ENCODE results near the gene ASIC2. TPM values are rescaled to one million over a fixed set of nuclear protein-coding genes. Genes with fewer than 3 reads are reported as not detected.

ASIC2 gene
- total RNA-seq, 2 experiments from 2014 or later: not detected

DNA sequence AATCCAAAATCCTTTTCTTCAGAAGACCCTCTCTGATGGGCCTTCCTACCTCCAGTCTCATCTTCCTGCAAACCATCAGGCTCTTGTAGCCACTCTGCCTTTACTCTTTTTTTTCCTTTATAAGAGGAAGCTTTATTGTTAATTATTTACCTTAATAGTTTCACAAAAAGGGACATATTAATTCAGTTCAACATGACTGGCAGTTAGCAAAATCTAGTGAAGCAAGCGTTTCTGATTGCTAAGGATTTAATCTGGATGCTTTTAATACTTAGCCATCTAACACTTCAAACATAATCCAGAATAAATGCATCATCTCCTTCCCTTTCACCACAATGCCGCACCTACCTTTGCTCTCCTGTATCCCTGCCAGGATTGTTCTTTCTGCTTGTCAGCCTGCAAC, 239.4 kb downstream of the ASIC2 start:
- peaks cover 3% of the 10 kb centered on the region for H3K27me3 Mint-ChIP-seq (ENCODE audit: low read depth)
- ChIA-PET POLR2A (no interaction called here), CTCF (interaction anchor here (1.9 kb wide), 1 partner anchor 55 kb away, joined by 5 read pairs; no protein-coding TSS in a partner anchor)
- H3K4me3 Mint-ChIP-seq: no peak overlapping the region
- no peaks in the 10 kb centered on the region for H3K9me3 Mint-ChIP-seq (ENCODE audit: insufficient read depth)
- H3K4me1 Mint-ChIP-seq (ENCODE audit: low read depth): no peaks in the 10 kb centered on the region
- ATAC-seq (no peak), DNase-seq (no peak)
- H3K36me3 Mint-ChIP-seq (ENCODE audit: low read depth): no peaks in the 10 kb centered on the region
- H3K27ac Mint-ChIP-seq: no peak overlapping the region

DNA sequence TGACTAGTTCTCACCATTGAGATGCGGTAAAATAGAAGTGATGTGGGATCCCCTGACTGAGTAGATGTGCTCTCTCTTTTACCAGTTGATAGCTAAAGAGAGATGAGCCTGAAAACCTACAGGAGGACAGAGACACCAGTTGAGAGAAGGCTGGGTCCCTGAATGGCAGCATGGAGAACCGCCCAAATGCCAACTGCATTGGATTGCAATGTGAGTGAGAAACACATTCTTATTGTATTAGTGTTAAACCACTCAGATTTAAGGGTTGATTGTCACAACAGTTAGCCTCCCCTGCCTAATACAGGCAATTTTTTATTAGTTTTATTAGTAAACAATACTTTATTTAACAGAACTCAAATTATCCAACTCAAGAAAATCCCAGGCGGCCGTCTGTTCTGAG, 240.2 kb downstream of the ASIC2 start:
- H3K9me3 Mint-ChIP-seq (ENCODE audit: insufficient read depth): no peaks in the 10 kb centered on the region
- CTCF ChIA-PET: no interaction called here
- no peaks in the 10 kb centered on the region for H3K4me1 Mint-ChIP-seq (ENCODE audit: low read depth)

GRCh38 chr17:33050611-33051140, 242.4 kb downstream of the ASIC2 start:
- H3K27ac Mint-ChIP-seq: no peak overlapping the region
- POLR2A ChIA-PET: no interaction called here
- H3K36me3 Mint-ChIP-seq (ENCODE audit: low read depth): no peaks in the 10 kb centered on the region
- no peak overlapping the region for H3K4me3 Mint-ChIP-seq
- no peak for DNase-seq
- CTCF ChIA-PET: interaction anchor here (1.1 kb wide), 1 partner anchor 52 kb away, joined by 5 read pairs; no protein-coding TSS in a partner anchor
- ATAC-seq: no peak
- no peaks in the 10 kb centered on the region for H3K9me3 Mint-ChIP-seq (ENCODE audit: insufficient read depth)
- H3K27me3 Mint-ChIP-seq (ENCODE audit: low read depth): peaks cover 3% of the 10 kb centered on the region
- H3K4me1 Mint-ChIP-seq (ENCODE audit: low read depth): no peaks in the 10 kb centered on the region

More for the DNA sequence above, 240.2 kb downstream of the ASIC2 start:
- Mint-ChIP-seq H3K36me3 (ENCODE audit: low read depth) (no peaks in the 10 kb centered on the region), H3K27me3 (ENCODE audit: low read depth) (peaks cover 3% of the 10 kb centered on the region), H3K4me3 (no peak overlapping the region), H3K27ac (no peak overlapping the region)
- no peak for DNase-seq
- no peak for ATAC-seq
- POLR2A ChIA-PET: no interaction called here

DNA sequence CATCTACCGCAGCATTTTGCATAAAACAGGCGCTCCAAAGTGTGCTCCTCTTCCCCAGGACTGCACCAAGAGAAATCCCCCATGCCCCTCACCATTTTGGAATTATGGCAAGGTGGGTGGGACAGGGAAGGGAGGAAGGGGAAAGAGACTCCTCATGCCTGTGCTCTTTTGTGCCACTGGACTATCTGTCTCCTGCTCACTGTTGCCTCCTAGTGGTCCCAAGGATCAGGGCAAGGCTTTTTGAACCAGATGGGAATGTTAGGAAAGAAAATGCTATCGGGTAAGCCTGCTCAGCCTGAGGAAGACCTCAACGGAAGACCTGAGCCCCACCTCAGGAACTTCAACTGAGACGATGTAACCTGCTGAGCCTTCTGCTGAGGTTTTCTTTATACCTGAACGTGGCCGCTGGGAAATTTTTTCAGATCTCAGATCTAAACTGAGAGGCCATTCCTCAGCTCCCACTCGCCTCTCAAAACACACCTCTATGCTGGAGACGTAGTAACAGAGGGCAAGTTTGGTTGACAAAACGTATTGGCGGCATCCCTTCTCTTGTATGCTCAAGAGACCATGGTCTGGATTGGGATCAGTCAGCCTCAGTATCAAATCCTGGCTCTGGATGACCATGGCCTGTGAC, 243.2 kb downstream of the ASIC2 start:
- POLR2A ChIA-PET: no interaction called here
- Mint-ChIP-seq H3K4me1 (ENCODE audit: low read depth) (no peaks in the 10 kb centered on the region), H3K36me3 (ENCODE audit: low read depth) (no peaks in the 10 kb centered on the region), H3K27ac (no peak overlapping the region), H3K27me3 (ENCODE audit: low read depth) (peaks cover 3% of the 10 kb centered on the region), H3K4me3 (no peak overlapping the region), H3K9me3 (ENCODE audit: insufficient read depth) (no peaks in the 10 kb centered on the region)
- CTCF ChIA-PET: interaction anchor here (1.0 kb wide), 1 partner anchor 9 kb away, joined by 4 read pairs; no protein-coding TSS in a partner anchor
- ATAC-seq (no peak), DNase-seq (peak; percentile 53)

DNA sequence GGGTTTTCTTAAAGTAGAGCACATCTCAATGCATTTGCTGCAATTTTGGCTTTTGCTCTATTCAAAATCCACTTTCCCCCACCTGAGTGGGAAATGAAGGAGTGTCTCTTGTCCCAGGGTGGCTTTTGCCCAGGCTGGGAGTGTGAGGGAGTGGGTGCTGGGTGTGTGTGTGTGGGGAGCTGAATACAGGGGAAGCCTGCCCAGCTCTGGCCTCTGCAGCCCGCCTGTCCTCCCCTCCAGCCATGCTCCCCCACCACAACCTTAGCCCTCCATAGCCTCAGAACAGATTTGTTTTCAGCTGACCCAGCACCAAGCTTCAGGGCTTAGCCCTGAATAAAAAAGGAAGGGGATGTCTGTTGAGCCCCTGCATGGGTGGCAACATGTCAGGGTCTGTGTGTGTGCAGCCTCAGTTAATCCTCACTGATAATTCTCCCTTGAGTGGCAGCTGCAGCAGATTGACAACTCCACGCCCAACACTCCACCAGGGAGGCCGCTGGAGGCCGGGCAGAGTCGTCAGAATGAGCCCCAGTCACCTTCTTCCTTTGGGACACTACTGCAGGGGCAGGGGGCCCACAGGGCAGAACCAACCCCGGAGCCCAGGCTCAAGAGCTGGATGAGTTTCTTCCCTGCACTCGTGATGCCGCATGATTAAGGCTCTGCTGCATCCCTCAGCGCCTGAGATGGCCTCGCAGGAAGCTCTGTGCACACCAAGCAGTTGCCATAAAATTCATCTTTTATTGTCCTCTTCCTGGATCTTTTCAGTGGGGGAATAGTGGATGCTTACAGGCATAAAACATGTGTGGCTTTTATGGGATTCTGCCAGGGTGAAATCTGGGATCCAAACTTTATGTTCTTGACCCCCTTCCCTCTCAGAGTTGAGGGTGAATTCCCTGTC, 246.5 kb downstream of the ASIC2 start:
- ChIA-PET POLR2A (no interaction called here), CTCF (interaction anchor here (1.1 kb wide), 1 partner anchor 8 kb away, joined by 7 read pairs; no protein-coding TSS in a partner anchor)
- ATAC-seq: no peak
- DNase-seq: peak; percentile 10
- Mint-ChIP-seq H3K9me3 (ENCODE audit: insufficient read depth) (no peaks in the 10 kb centered on the region), H3K36me3 (ENCODE audit: low read depth) (no peaks in the 10 kb centered on the region), H3K4me3 (no peak overlapping the region), H3K4me1 (ENCODE audit: low read depth) (no peaks in the 10 kb centered on the region), H3K27me3 (ENCODE audit: low read depth) (peaks cover 3% of the 10 kb centered on the region), H3K27ac (no peak overlapping the region)

DNA sequence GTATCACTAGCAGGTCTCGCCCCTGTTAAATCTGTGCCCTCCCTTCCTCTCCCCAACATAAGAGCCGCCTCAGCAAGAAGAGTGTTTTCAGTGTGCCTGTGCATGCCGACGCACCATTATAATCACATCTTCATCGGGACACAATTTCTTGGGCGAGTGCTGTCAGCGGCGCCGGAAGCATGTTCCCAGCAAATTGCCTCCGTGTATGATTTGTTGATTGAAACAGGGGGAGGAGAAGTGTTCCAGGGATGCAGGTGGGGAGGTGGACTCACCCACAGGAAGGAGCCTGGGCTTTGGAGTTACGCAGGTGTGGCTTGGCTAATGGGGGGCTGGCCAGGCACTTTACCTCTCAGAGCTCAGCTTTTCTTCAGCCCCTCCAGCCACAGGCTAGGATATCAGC, 247.9 kb downstream of the ASIC2 start:
- Mint-ChIP-seq H3K9me3 (ENCODE audit: insufficient read depth) (no peaks in the 10 kb centered on the region), H3K4me3 (no peak overlapping the region), H3K27me3 (ENCODE audit: low read depth) (no peaks in the 10 kb centered on the region), H3K27ac (no peak overlapping the region), H3K4me1 (ENCODE audit: low read depth) (no peaks in the 10 kb centered on the region), H3K36me3 (ENCODE audit: low read depth) (no peaks in the 10 kb centered on the region)
- POLR2A ChIA-PET: no interaction called here
- CTCF ChIA-PET: no interaction called here
- DNase-seq (no peak), ATAC-seq (no peak)

- no peak overlapping the region for H3K4me3 Mint-ChIP-seq
- H3K4me1 Mint-ChIP-seq (ENCODE audit: low read depth): no peaks in the 10 kb centered on the region
- DNase-seq (no peak), ATAC-seq (no peak)
- H3K36me3 Mint-ChIP-seq (ENCODE audit: low read depth): no peaks in the 10 kb centered on the region
- H3K9me3 Mint-ChIP-seq (ENCODE audit: insufficient read depth): no peaks in the 10 kb centered on the region
- no peaks in the 10 kb centered on the region for H3K27me3 Mint-ChIP-seq (ENCODE audit: low read depth)
- ChIA-PET CTCF (no interaction called here), POLR2A (no interaction called here)
- H3K27ac Mint-ChIP-seq: no peak overlapping the region
These were observed 248.3 kb downstream of the ASIC2 start for GRCh38 chr17:33044771-33045170.

- ChIA-PET POLR2A (no interaction called here), CTCF (no interaction called here)
- no peak for DNase-seq
- no peak for ATAC-seq
- peaks cover 2% of the 10 kb centered on the region for H3K27me3 Mint-ChIP-seq (ENCODE audit: low read depth)
- no peak overlapping the region for H3K27ac Mint-ChIP-seq
- H3K4me1 Mint-ChIP-seq (ENCODE audit: low read depth): no peaks in the 10 kb centered on the region
- H3K4me3 Mint-ChIP-seq: no peak overlapping the region
- no peaks in the 10 kb centered on the region for H3K9me3 Mint-ChIP-seq (ENCODE audit: insufficient read depth)
- no peaks in the 10 kb centered on the region for H3K36me3 Mint-ChIP-seq (ENCODE audit: low read depth)
These were observed 252.6 kb downstream of the ASIC2 start for GRCh38 chr17:33040461-33040860.

- ChIA-PET POLR2A (no interaction called here), CTCF (no interaction called here)
- H3K4me3 Mint-ChIP-seq: no peak overlapping the region
- no peaks in the 10 kb centered on the region for H3K4me1 Mint-ChIP-seq (ENCODE audit: low read depth)
- H3K27ac Mint-ChIP-seq: no peak overlapping the region
- H3K36me3 Mint-ChIP-seq (ENCODE audit: low read depth): no peaks in the 10 kb centered on the region
- H3K27me3 Mint-ChIP-seq (ENCODE audit: low read depth): peaks cover 2% of the 10 kb centered on the region
- ATAC-seq: no peak
- no peak for DNase-seq
- H3K9me3 Mint-ChIP-seq (ENCODE audit: insufficient read depth): no peaks in the 10 kb centered on the region
These were observed 253.2 kb downstream of the ASIC2 start for GRCh38 chr17:33039874-33040273.

DNA sequence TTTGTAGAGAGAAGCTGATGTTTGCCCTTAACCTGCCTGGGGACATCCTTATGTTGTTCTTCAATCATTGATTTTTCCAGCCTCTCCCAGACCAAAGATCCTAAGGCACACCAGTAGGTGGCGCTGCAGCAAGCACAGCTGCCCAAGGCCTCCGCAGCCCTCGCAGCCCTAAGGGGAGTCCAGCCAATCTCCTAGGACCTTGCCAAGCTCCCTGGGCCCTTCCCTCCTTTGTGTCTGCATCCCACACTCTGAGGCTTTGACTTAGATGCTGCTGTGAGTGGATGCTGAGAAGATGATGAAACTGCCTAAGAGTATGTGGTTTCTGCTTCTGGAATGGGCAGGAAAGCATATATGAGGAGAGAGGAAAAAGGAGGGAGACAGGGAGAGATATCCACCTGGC, 254.4 kb downstream of the ASIC2 start:
- DNase-seq (peak; percentile 38), ATAC-seq (no peak)
- ChIA-PET POLR2A (no interaction called here), CTCF (interaction anchor here (0.8 to 1.7 kb wide), 4 partner anchors 8 to 981 kb away, joined by 3 to 7 read pairs (median 4); no protein-coding TSS in a partner anchor)
- Mint-ChIP-seq H3K27me3 (ENCODE audit: low read depth) (peaks cover 6% of the 10 kb centered on the region), H3K27ac (no peak overlapping the region), H3K4me3 (no peak overlapping the region), H3K9me3 (ENCODE audit: insufficient read depth) (no peaks in the 10 kb centered on the region), H3K4me1 (ENCODE audit: low read depth) (no peaks in the 10 kb centered on the region), H3K36me3 (ENCODE audit: low read depth) (no peaks in the 10 kb centered on the region)

GRCh38 chr17:33033176-33033575, 259.9 kb downstream of the ASIC2 start:
- CTCF ChIA-PET: interaction anchor here (0.9 kb wide), 1 partner anchor 16 kb away, joined by 3 read pairs; no protein-coding TSS in a partner anchor
- no peaks in the 10 kb centered on the region for H3K9me3 Mint-ChIP-seq (ENCODE audit: insufficient read depth)
- H3K27me3 Mint-ChIP-seq (ENCODE audit: low read depth): peaks cover 21% of the 10 kb centered on the region
- no peak overlapping the region for H3K4me3 Mint-ChIP-seq
- POLR2A ChIA-PET: no interaction called here
- H3K36me3 Mint-ChIP-seq (ENCODE audit: low read depth): no peaks in the 10 kb centered on the region
- no peaks in the 10 kb centered on the region for H3K4me1 Mint-ChIP-seq (ENCODE audit: low read depth)
- ATAC-seq: no peak
- no peak for DNase-seq
- H3K27ac Mint-ChIP-seq: no peak overlapping the region

GRCh38 chr17:33028778-33029177, 264.3 kb downstream of the ASIC2 start:
- ATAC-seq (no peak), DNase-seq (no peak)
- no peak overlapping the region for H3K27ac Mint-ChIP-seq
- POLR2A ChIA-PET: no interaction called here
- no peaks in the 10 kb centered on the region for H3K9me3 Mint-ChIP-seq (ENCODE audit: insufficient read depth)
- CTCF ChIA-PET: no interaction called here
- peaks cover 18% of the 10 kb centered on the region for H3K27me3 Mint-ChIP-seq (ENCODE audit: low read depth)
- H3K36me3 Mint-ChIP-seq (ENCODE audit: low read depth): no peaks in the 10 kb centered on the region
- H3K4me3 Mint-ChIP-seq: no peak overlapping the region
- H3K4me1 Mint-ChIP-seq (ENCODE audit: low read depth): no peaks in the 10 kb centered on the region

Measured in activated CD8-positive, alpha-beta T cell treated with anti-CD3 and anti-CD28 coated beads, Interleukin-2, amount 10 ng/mL, durations not matched to agents 7 days and 5 days (primary cell).